ENCODE results near the gene GABBR2. TPM values are rescaled to one million over a fixed set of nuclear protein-coding genes. Genes with fewer than 3 reads are reported as not detected.

The GABBR2 gene
- total and polyA plus RNA-seq, 9 of the 15 experiments (the other 6 are each of a cell fraction or from before 2014, with no cell fraction given), result 0.15 to 1.9 (median 0.32) TPM

DNA sequence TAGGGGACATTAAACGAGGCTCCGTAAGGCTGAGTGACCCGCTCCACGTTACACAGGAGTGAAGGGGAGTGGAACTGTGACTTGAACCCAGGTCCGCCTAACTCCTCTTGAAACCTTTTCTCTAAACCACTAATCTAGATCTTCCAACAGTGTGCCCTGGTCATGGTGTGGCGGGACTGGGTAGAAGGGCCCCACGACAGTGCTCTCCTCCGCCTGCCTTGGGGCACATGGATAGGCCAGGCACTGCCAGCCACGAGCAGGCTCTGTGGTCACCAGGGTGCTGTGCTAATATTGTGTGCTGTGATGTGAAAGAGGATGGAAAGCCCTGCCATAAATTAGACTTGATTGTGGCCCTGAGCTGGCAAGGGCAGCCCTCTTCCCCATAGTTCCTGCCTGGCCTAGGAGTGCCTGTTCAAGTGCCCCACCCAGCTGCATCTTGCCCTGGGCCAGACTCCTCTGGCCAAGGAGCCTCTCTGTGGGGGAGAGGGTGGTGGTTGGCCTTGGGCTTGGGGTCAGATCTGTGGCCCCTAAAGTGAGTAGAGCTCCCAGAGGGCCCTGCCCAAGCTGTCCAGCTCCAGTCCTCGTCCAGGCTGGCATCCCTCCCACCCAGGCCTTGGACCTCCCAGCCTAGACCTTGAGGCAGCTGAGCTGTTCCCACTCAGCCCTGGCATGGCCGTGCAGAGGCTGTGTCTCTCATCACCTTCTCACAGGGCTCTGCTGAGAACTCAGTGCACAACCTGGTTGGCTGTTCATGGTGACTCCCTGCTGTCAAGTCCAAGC, 385.5 kb downstream of the GABBR2 start (continued):
- TF ChIP-seq ZNF644 (tag; IDR thresholded peaks at IDR 0.05; ENCODE audit: low read depth), result no peak
- no peak for TF ChIP-seq ADNP (tag; IDR thresholded peaks at IDR 0.05)
- TF ChIP-seq, protein P1, sequence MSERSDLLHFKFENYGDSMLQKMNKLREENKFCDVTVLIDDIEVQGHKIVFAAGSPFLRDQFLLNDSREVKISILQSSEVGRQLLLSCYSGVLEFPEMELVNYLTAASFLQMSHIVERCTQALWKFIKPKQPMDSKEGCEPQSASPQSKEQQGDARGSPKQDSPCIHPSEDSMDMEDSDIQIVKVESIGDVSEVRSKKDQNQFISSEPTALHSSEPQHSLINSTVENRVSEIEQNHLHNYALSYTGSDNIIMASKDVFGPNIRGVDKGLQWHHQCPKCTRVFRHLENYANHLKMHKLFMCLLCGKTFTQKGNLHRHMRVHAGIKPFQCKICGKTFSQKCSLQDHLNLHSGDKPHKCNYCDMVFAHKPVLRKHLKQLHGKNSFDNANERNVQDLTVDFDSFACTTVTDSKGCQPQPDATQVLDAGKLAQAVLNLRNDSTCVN (CRISPR knock-in tag; IDR thresholded peaks at IDR 0.05), result no peak
- no peak for TF ChIP-seq C11orf30 (IDR thresholded peaks at IDR 0.05; ENCODE audit: low read depth)
- TF ChIP-seq ZNF830 (CRISPR knock-in tag; IDR thresholded peaks at IDR 0.05), result no peak
- no peak for TF ChIP-seq XRCC3 (IDR thresholded peaks at IDR 0.05)
- TF ChIP-seq NR3C1 (CRISPR knock-in tag; IDR thresholded peaks at IDR 0.05), result no peak
- TF ChIP-seq MYC (IDR thresholded peaks at IDR 0.05; ENCODE audit: low read depth, low read length), result no peak
- TF ChIP-seq MYC (CRISPR knock-in tag; IDR thresholded peaks at IDR 0.05; ENCODE audit: borderline replicate concordance, low read depth), result no peak
- no peak for TF ChIP-seq FOSL1 (tag; conservative IDR thresholded peaks at IDR 0.05)
- TF ChIP-seq, protein P2, sequence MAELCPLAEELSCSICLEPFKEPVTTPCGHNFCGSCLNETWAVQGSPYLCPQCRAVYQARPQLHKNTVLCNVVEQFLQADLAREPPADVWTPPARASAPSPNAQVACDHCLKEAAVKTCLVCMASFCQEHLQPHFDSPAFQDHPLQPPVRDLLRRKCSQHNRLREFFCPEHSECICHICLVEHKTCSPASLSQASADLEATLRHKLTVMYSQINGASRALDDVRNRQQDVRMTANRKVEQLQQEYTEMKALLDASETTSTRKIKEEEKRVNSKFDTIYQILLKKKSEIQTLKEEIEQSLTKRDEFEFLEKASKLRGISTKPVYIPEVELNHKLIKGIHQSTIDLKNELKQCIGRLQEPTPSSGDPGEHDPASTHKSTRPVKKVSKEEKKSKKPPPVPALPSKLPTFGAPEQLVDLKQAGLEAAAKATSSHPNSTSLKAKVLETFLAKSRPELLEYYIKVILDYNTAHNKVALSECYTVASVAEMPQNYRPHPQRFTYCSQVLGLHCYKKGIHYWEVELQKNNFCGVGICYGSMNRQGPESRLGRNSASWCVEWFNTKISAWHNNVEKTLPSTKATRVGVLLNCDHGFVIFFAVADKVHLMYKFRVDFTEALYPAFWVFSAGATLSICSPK (IDR thresholded peaks at IDR 0.05; ENCODE audit: borderline replicate concordance), result no peak

Data from K562 (cell line).